Memory B cell (primary cell): ENCODE data around the gene CAMTA1.

ENCODE experiments used
- ATAC-seq: fragments of 150-1000 bp; cut with Tn5 transposase; 2 replicates; pipeline ENCODE4 v1.10.0; 2021; ENCODE audit warnings: low read depth, mild to moderate bottlenecking, moderate library complexity
- DNase-seq, 2 donors: peaks; one replicate each; pipeline ENCODE4 v3.0.0; 2022; ENCODE audit warnings: low spot score in 2 of 2
- H3K27ac Mint-ChIP-seq: one replicate; pipeline ENCODE4 v1.8.0; 2022; ENCODE audit warnings: mild to moderate bottlenecking, moderate library complexity, mixed read lengths
- H3K27me3 Mint-ChIP-seq: one replicate; pipeline ENCODE4 v1.8.0; 2022; ENCODE audit warnings: mixed read lengths
- H3K36me3 Mint-ChIP-seq: one replicate; pipeline ENCODE4 v1.8.0; 2022; ENCODE audit warnings: mild to moderate bottlenecking, mixed read lengths
- H3K4me1 Mint-ChIP-seq: one replicate; pipeline ENCODE4 v1.8.0; 2022; ENCODE audit warnings: mixed read lengths
- H3K4me3 Mint-ChIP-seq: one replicate; pipeline ENCODE4 v1.8.0; 2022; ENCODE audit warnings: mild to moderate bottlenecking, moderate library complexity, mixed read lengths
- H3K9me3 Mint-ChIP-seq: one replicate; pipeline ENCODE4 v1.8.0; 2022; ENCODE audit warnings: mixed read lengths

CAMTA1 gene

DNA sequence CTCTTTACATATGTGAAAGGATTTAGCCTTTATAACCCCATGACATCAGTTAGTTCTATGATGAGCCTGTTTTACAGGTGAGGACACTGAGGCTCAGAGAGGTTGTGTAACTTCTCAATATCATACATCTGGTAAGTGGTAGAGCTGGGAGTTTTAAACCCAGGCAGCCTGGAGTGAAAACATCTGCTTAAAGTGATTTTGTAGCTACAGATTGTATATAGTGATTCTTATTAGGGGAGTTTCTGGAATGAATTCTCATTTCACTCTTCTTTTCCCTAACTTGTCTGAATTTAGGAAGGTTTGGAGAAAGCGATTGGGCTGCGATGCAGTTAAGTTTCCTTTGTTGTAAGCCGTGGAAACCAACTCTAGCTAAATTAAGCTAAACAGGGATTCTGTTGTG, 175.6 kb downstream of the CAMTA1 start:
- H3K9me3 Mint-ChIP-seq, result no peaks in the 10 kb centered on the region
- peaks cover 41% of the 10 kb centered on the region for H3K27me3 Mint-ChIP-seq
- H3K36me3 Mint-ChIP-seq, result peaks cover 2% of the 10 kb centered on the region
- ATAC-seq (no peak), DNase-seq (no peak)
- H3K4me3 Mint-ChIP-seq, result no peak overlapping the region
- H3K27ac Mint-ChIP-seq, result no peak overlapping the region
- H3K4me1 Mint-ChIP-seq, result peaks cover 9% of the 10 kb centered on the region

DNA sequence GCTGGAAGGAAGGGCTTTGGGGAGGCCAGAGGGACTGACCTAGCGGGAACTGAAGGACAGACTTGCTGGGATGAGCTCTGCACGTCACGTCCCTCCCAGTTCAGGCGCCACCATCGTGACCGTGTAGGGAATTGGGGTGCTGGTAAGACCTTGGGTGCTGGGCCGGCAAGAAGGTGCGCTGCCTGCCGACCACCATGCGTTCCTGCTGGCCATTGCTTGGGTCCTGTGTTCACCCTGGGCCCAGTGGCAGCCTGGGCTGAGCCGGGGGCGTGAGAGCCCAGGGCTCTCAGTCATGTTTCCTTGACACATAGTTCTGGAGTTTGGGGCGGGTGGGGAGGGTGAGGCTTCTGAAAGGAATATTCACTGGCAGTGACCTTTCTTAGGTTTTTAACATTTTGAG, 176.0 kb downstream of the CAMTA1 start:
- H3K4me1 Mint-ChIP-seq, result peaks cover 9% of the 10 kb centered on the region
- H3K4me3 Mint-ChIP-seq, result no peak overlapping the region
- H3K36me3 Mint-ChIP-seq, result peaks cover 2% of the 10 kb centered on the region
- no peak overlapping the region for H3K27ac Mint-ChIP-seq
- ATAC-seq (no peak), DNase-seq (no peak)
- H3K27me3 Mint-ChIP-seq, result peaks cover 43% of the 10 kb centered on the region
- peaks cover under 1% of the 10 kb centered on the region for H3K9me3 Mint-ChIP-seq

DNA sequence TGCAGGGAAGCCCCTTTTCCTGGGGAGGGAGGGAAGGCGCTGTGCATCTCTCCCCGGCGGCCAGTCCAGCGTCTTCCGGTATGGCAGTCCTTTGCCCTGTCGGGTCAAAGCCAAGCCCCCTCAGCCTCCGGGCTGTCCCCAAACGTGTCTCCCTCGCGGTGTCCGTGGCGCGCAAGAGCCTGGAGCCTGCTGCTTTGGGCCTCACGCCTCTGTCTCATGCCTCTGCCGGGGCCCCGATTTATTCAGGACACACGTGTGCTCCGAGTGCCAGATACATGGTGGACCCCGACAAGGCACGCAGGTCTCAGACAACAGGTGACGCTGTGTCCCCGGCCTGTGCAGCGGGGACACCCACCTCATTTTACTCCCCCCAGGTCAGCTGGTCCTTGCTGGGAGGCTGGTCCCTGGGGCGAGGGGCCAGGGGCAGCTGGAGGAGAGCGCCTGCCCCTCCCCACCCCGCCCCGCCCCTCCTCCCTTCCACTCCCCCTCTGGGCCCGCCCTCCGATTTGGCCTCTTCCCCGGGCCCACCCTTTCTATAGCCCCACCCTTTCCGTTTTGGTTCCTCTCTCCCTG, 176.7 kb downstream of the CAMTA1 start:
- Mint-ChIP-seq H3K9me3 (peaks cover 1% of the 10 kb centered on the region), H3K27me3 (peaks cover 42% of the 10 kb centered on the region), H3K27ac (no peak overlapping the region), H3K4me1 (peaks cover 9% of the 10 kb centered on the region), H3K36me3 (peaks cover 2% of the 10 kb centered on the region), H3K4me3 (peak overlapping the region; percentile 40)
- ATAC-seq, result peak; percentile 12
- DNase-seq, result no peak

DNA sequence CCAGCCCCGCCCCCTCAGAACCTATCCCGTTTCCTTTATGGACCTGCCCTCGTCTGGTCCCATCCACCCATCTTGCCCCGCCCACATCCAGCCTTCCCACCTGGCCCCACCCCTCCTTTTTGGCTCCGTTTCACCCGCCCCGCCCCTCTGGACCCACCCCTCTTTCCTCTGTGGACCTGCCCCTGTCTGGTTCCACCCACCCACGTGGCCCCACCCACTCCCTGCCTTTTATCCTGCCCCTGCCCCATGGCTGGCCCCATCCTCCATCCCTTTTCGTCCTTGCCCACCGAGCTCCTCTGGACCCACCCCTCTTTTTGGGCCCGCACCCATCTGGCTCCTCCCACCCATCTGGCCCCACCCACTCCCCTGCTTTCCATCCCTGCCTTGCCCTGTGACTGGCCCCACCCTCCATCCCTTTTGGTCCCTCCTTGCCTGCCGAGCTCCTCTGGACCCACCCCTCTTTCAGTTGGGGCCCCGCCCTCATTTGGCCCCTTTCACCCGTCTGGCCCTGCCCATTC, 177.3 kb downstream of the CAMTA1 start:
- Mint-ChIP-seq H3K27ac (no peak overlapping the region), H3K27me3 (peaks cover 38% of the 10 kb centered on the region), H3K4me1 (peaks cover 9% of the 10 kb centered on the region), H3K36me3 (peaks cover 2% of the 10 kb centered on the region), H3K9me3 (peaks cover 1% of the 10 kb centered on the region), H3K4me3 (peak overlapping the region; percentile 40)
- ATAC-seq (peak; percentile 17), DNase-seq (no peak)

DNA sequence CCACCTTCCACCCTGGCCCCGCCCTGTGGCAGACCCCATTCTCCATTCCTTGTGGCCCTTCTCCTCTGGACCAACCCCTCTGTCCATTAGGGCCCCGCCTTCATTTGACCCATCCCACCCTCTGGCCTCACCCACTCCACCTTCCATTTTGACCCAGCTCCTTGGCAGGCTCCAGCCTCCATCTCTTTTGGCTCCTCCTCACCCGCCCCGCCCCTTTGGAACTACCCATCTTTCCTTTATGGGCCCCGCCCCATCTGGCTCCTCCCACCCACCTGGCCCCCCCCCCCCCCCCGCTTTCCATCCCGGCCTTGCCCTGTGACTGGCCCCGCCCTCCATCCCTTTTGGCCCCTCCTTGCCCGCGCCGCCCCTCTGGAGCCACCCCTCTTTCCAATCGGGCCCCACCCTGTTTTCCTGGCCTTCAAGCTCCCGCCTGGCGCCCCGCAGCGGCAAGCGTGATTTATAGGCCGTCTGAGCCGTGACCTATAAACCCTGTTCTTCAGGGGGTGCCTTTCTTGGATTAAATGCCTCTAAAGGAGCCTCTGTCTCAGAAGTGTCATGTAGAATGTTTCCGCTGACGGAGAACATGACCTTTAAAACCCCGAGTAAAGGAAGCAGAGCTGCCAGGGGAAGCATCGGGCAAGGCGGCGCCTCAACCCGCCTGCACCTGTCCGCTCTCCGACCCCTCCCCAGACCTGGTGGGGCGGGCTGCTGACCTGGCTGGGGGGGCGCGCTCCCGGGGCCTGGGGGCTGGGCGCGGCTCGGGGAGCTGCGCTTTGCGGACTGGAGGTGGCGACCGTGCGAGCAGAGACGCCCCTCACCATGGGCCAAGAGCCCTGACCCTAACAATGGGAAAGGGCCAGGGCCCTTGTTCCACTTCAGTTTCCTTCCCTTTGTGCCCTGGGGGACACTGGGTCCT, 178.0 kb downstream of the CAMTA1 start:
- Mint-ChIP-seq H3K36me3 (peaks cover 2% of the 10 kb centered on the region), H3K9me3 (peaks cover 1% of the 10 kb centered on the region), H3K4me1 (peaks cover 9% of the 10 kb centered on the region), H3K27ac (no peak overlapping the region), H3K27me3 (peaks cover 39% of the 10 kb centered on the region), H3K4me3 (peak overlapping the region; percentile 70)
- DNase-seq, result no peak
- ATAC-seq, result peak; percentile 17

DNA sequence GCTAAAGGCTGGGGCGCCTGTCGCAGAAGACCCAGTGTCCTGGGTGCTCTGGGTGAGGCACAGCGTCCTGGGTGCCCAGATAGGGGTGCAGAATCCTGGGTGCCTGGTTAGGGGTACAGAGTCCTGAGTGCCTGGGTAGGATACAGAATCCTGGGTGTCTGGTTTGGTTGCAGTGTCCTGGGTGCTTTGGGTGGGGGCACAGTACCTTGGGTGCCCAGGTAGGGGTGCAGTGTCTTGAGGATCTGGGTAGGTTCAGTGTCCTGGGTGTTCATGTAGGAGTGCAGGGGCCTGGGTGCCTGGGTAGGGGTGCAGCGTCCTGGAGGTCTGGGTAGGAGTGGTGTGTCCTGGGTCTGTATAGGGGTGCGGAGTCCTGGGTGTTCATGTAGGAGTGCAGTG, 178.7 kb downstream of the CAMTA1 start:
- Mint-ChIP-seq H3K9me3 (peaks cover 1% of the 10 kb centered on the region), H3K4me3 (no peak overlapping the region), H3K36me3 (peaks cover 2% of the 10 kb centered on the region), H3K4me1 (peaks cover 14% of the 10 kb centered on the region), H3K27me3 (peaks cover 46% of the 10 kb centered on the region), H3K27ac (no peak overlapping the region)
- DNase-seq (no peak), ATAC-seq (no peak)

DNA sequence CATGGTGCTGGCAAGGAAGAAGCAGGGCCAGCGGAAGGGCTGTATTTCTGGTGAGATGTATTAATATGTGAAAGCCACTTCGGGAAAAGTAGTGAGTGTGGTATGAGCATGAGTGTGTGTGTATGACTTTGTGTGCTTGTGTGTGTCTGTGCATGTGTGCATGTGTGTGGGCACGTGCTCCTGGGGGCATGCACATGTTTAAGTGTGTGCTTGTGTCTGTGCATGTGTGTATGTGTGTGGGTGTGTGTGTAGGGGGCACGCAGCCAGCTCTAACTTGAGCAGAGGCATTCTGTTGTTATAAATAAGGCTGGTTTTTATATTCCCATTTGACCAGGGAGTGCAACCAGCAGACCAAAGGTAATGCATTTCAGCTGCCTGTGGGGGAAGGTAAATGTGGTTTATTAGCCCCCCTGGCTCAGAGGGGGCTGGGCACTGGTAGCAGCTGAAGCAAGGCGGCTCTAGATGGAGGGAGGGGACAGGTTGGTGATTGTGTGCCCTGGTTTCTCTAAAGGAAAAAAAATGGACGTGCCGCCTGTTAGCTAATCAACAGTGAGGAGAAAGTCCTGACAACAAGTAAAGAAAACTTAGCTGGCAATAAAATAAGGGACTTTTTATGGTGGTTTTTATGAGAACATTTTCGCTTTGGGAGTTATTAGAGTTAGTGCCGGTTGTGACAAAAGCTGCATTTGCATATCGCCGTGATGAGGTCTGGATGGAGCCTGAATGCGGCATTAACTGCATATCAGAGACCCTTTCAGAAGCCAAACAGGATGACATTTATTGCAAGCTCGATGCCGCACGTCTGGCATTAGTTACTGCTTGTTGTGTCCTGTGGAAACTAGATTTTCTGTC, 180.1 kb downstream of the CAMTA1 start:
- Mint-ChIP-seq H3K27me3 (peaks cover 48% of the 10 kb centered on the region), H3K27ac (no peak overlapping the region), H3K4me1 (peaks cover 14% of the 10 kb centered on the region), H3K4me3 (no peak overlapping the region), H3K36me3 (peaks cover 2% of the 10 kb centered on the region), H3K9me3 (peaks cover 1% of the 10 kb centered on the region)
- ATAC-seq (no peak), DNase-seq (no peak)

DNA sequence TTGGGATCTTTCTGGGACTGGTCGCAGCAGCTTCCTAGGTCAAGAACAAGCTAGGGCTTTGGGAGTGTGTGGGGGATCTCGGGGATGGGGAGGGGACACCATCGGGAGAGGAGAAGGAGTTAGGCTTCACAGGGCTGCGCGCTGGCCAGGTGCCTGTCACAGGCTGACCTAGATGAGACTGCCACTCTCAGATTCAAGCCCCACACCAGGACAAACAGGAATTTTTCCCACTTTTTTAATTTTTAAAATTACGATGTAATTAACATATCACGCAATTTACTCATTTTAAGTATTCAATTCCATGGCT, 180.6 kb downstream of the CAMTA1 start:
- Mint-ChIP-seq H3K27ac (no peak overlapping the region), H3K9me3 (peaks cover 1% of the 10 kb centered on the region), H3K27me3 (peaks cover 42% of the 10 kb centered on the region), H3K36me3 (peaks cover 2% of the 10 kb centered on the region), H3K4me3 (no peak overlapping the region), H3K4me1 (peaks cover 14% of the 10 kb centered on the region)
- DNase-seq (no peak), ATAC-seq (no peak)

DNA sequence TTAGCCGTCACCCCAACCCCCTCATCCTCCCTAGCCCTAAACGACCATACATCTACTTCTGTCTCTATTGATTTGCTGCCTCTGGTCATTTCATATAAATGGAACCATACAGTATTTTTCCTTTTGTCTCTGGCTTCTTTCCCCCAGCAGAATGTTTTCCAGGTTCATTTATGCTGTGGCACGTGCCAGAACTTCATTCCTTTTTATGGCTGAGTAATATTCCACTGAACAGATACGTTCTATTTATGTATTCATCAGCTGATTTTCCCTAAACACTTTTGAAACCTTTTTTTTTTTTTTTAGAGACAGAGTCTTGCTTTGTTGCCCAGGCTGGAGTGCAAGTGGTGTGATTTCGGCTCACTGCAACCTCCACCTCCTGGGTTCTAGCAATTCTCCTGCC, 181.1 kb downstream of the CAMTA1 start:
- peaks cover 14% of the 10 kb centered on the region for H3K4me1 Mint-ChIP-seq
- H3K36me3 Mint-ChIP-seq, result peaks cover 2% of the 10 kb centered on the region
- H3K9me3 Mint-ChIP-seq, result peaks cover 1% of the 10 kb centered on the region
- DNase-seq (no peak), ATAC-seq (no peak)
- no peak overlapping the region for H3K4me3 Mint-ChIP-seq
- H3K27me3 Mint-ChIP-seq, result peaks cover 39% of the 10 kb centered on the region
- no peak overlapping the region for H3K27ac Mint-ChIP-seq

DNA sequence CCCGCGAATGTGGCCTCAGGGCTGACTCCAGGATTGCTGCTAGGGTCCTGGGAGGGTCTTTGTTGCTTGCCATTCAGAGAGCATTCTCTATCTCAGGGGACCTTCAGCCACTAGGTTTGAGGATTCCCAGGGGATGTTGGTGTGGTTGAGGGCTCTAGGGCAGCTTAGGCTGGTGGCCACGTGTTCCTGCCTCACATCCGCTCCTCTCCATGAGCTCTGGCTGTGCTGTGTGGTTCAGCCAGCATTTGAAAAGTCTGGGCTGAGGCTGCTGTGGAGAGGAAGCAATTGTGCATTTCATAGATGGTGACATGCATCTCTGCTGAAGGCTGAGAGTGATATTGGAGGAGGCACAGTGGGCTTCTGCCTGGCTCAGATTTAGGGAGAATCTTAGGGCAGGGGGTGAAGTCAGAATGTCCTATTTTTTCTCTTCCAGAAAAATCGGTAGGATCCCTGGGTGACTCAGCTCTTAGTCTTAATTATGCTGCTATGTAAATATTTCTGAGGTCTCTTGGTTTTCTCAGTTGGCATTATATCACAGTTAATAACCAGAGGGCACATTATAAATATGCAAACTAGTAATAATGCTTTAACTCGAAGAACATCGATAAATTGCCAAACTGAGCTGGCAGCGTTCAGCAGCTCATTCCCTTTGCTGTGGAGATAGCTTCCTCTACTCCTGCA, 182.3 kb downstream of the CAMTA1 start:
- Mint-ChIP-seq H3K4me3 (no peak overlapping the region), H3K4me1 (peaks cover 12% of the 10 kb centered on the region), H3K9me3 (peaks cover 1% of the 10 kb centered on the region), H3K27me3 (peaks cover 41% of the 10 kb centered on the region), H3K27ac (no peak overlapping the region), H3K36me3 (peaks cover 2% of the 10 kb centered on the region)
- DNase-seq (no peak), ATAC-seq (no peak)

DNA sequence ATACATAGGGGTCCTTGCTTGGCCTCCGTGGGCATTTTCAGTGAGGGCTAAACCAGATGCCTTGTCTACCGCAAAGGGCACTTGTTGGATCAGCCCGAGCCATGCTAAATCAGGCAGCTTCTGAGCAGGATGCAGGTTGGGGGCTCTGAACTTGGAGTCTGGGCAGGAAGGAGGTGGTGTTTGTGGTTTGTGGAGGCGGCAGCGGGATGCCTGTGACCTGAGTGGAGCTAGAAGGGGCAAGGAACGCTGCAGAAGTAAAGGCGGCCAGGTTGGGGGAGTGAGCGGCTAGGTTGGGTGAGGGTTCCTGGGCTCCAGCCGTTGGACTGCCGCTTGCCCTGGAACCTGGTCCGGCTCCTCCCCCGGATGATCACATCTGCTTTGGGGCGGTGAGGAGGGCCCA, 183.9 kb downstream of the CAMTA1 start:
- H3K4me3 Mint-ChIP-seq, result no peak overlapping the region
- ATAC-seq (no peak), DNase-seq (no peak)
- H3K27me3 Mint-ChIP-seq, result peaks cover 36% of the 10 kb centered on the region
- peaks cover 1% of the 10 kb centered on the region for H3K9me3 Mint-ChIP-seq
- H3K36me3 Mint-ChIP-seq, result no peaks in the 10 kb centered on the region
- peaks cover 4% of the 10 kb centered on the region for H3K4me1 Mint-ChIP-seq
- H3K27ac Mint-ChIP-seq, result no peak overlapping the region

DNA sequence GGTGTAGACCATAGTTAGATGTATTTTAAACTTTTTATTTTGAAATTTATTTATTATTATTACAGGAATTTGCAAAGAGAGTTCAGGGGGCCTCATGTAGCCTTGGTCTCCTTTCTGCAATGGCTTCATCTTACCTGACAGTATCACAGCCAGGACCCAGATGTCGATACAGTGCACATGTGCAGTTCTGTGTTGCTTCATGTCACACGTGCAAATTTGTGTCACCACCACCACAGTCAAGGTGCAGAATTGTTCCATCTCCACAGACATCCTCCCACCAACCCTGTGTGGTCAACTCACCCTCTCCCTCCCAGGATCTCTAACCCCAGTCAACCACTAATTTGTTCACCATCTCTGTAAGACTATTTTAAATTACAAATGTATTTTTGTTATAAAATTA, 184.5 kb downstream of the CAMTA1 start:
- Mint-ChIP-seq H3K36me3 (no peaks in the 10 kb centered on the region), H3K4me3 (no peak overlapping the region), H3K27me3 (peaks cover 34% of the 10 kb centered on the region), H3K9me3 (peaks cover 1% of the 10 kb centered on the region), H3K4me1 (peaks cover 4% of the 10 kb centered on the region), H3K27ac (no peak overlapping the region)
- no peak for ATAC-seq
- no peak for DNase-seq

DNA sequence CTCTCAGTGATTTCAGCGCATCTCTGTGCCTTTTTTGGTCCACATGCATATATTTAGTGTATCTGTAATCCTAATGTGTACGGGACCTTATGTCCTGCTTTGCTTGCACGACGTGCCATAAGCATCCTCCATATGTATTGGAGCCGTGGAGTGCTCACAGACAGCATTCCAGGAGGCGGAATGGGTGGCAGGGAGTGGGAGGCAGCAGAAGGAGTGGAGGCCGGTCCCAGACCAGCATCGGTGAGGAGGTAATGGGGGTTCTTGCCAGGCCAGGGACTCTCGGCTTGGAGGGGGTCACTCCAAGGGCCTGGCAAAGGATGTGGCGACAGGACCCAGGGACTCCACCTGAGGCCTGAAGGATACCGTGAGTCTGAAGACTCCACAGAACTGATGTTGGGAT, 185.0 kb downstream of the CAMTA1 start:
- Mint-ChIP-seq H3K36me3 (no peaks in the 10 kb centered on the region), H3K27ac (no peak overlapping the region), H3K4me3 (no peak overlapping the region), H3K27me3 (peaks cover 30% of the 10 kb centered on the region), H3K4me1 (peaks cover 4% of the 10 kb centered on the region), H3K9me3 (peaks cover 1% of the 10 kb centered on the region)
- ATAC-seq (no peak), DNase-seq (no peak)
